ENCODE results near the gene PIGS. TPM values are rescaled to one million over a fixed set of nuclear protein-coding genes. Genes with fewer than 3 reads are reported as not detected.

PIGS gene
- total and polyA plus RNA-seq, 2 of the 13 experiments (the other 11 are each of a cell fraction or from before 2014, with no cell fraction given), result 31.7 to 42.6 TPM

DNA sequence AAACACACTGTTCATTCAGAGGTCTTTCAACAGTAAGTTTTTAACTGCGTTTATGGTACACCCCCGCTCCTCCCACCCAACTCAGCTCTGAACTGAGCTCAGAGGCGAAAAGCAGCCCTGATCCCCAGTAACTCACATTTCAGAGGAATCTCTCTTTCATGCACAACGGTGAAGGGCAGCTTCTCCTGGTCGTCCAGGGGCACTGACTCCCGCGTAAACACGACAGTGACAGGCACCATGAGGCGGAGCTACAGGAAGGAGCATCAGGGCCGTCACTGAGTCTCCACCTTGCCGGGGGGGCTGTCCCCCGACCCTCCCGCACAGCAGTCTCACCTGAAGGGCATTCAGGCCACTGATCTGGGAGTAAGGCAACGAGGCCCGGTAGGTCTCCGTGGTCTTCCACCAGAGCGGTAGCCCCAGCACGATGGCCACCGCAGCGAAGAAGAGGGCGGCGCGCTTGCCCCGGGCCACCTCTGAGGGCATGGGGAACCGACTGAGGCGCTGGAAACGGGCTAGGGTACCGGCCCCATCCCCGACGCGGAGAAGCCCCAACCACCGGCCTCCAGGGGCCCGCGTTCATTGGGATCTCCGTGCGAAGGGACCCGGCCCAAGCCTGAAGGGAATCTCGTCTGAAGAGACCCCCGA lies 486 bp downstream of the PIGS start:
- ATAC-seq (peak; percentile 66), DNase-seq (ENCODE audit: low spot score) (peak; percentile 47), FAIRE-seq (peak; percentile 30)
- peak overlapping the region; percentile 89 for H3K4me2 ChIP-seq (ENCODE audit: low read depth, low read length)
- no peak overlapping the region for H2AFZ ChIP-seq (ENCODE audit: low read length)
- H3K4me3 ChIP-seq (replicated peaks in 1 of 3; ENCODE audit: insufficient read depth in 1 of 3, low read depth in 2 of 3, low read length in 3 of 3), result peak overlapping the region; percentile 85 to 95 (median 92)
- WGBS (ENCODE audit: low lambda C conversion rate), result 2% methylated on average over 9 of the region's 39 CpGs
- H3K79me2 ChIP-seq (ENCODE audit: insufficient read depth, low read length), result peaks cover 18% of the 10 kb centered on the region
- H3K9me3 ChIP-seq (ENCODE audit: low read length), result no peaks in the 10 kb centered on the region
- POLR2A ChIA-PET, result interaction anchor here (0.5 to 1.9 kb wide), 14 partner anchors 8 to 164 kb away, joined by 3 to 9 read pairs (median 3); partner anchors contain the start of genes BLTP2, RPL23A, SLC46A1 and UNC119
- H4K20me1 ChIP-seq (ENCODE audit: insufficient read depth, low read length), result no peaks in the 10 kb centered on the region
- peak overlapping the region; percentile 72 for H3K9ac ChIP-seq (ENCODE audit: insufficient read depth, low read depth, low read length)
- peak overlapping the region; percentile 67 for H3K27ac ChIP-seq (ENCODE audit: extremely low read length, insufficient read depth, low read length)
- peaks cover 0 to 11% of the 10 kb centered on the region in 2 experiments; a peak in 4 of 5 replicates for H3K36me3 ChIP-seq (replicated peaks in 1 of 2; ENCODE audit: control insufficient read depth in 1 of 2, insufficient read depth in 2 of 2, low read length in 2 of 2)
- no peaks in the 10 kb centered on the region for H3K27me3 ChIP-seq (ENCODE audit: control insufficient read depth in 1 of 2, insufficient read depth in 2 of 2, low read length in 2 of 2)
- in situ Hi-C loops (cut with HindIII; ENCODE audit: extremely low pct_ligation_motif_present, low pct_unique_long_range_greater_than_20kb), result loop anchor here (5.0 kb wide), 1 partner anchor 51 kb away; no protein-coding TSS in a partner anchor
- intact Hi-C loops (cut with micrococcal nuclease; ENCODE audit: unreplicated experiment), result no loop called here
- H3K4me1 ChIP-seq (ENCODE audit: insufficient read depth, low read length), result peaks cover 51% of the 10 kb centered on the region
- CTCF ChIA-PET (ENCODE audit: low intra/inter-chr PET ratio, low total read pairs), result no interaction called here
- BruUV-seq (replicated peaks), result no TSS peak
- TF ChIP-seq CCDC6 (CRISPR knock-in tag; IDR thresholded peaks at IDR 0.05) (no peak), ZNF768 (CRISPR knock-in tag; IDR thresholded peaks at IDR 0.05) (peak; percentile 30; the same call in 1 of the 2 replicates), FOXM1 (CRISPR knock-in tag; IDR thresholded peaks at IDR 0.05) (no peak), GABPA (IDR thresholded peaks at IDR 0.05; ENCODE audit: low read depth, low read length) (no peak), GABPA (CRISPR knock-in tag; IDR thresholded peaks at IDR 0.05; ENCODE audit: low read depth) (no peak), ZNF34 (CRISPR knock-in tag; IDR thresholded peaks at IDR 0.05; ENCODE audit: borderline replicate concordance) (no peak), ZNF703 (CRISPR knock-in tag; IDR thresholded peaks at IDR 0.05; ENCODE audit: borderline replicate concordance) (no peak), CEBPG (CRISPR knock-in tag; IDR thresholded peaks at IDR 0.05) (no peak), SMARCE1 (IDR thresholded peaks at IDR 0.05; ENCODE audit: borderline replicate concordance) (no peak), TOPORS (CRISPR knock-in tag; IDR thresholded peaks at IDR 0.05) (no peak), ZNF232 (CRISPR knock-in tag; IDR thresholded peaks at IDR 0.05; ENCODE audit: borderline replicate concordance) (0 out of 2 replicates have a peak, but pooled peaks have one; percentile 14), SALL1 (CRISPR knock-in tag; IDR thresholded peaks at IDR 0.05) (0 out of 2 replicates have a peak, but pooled peaks have one; percentile 11), FOXA3 (CRISPR knock-in tag; IDR thresholded peaks at IDR 0.05) (peak; percentile 22; the same call in 1 of the 2 replicates), ZNF605 (CRISPR knock-in tag; IDR thresholded peaks at IDR 0.05) (no peak), ZFP41 (CRISPR knock-in tag; IDR thresholded peaks at IDR 0.05; ENCODE audit: borderline replicate concordance) (no peak), ZNF432 (CRISPR knock-in tag; IDR thresholded peaks at IDR 0.05; ENCODE audit: borderline replicate concordance) (no peak), FOXK1 (CRISPR knock-in tag; IDR thresholded peaks at IDR 0.05; ENCODE audit: borderline replicate concordance, low read depth) (0 out of 2 replicates have a peak, but pooled peaks have one; percentile 18), ZBTB42 (CRISPR knock-in tag; IDR thresholded peaks at IDR 0.05) (no peak), XBP1 (CRISPR knock-in tag; IDR thresholded peaks at IDR 0.05) (no peak)
- TF ChIP-seq, protein P1, sequence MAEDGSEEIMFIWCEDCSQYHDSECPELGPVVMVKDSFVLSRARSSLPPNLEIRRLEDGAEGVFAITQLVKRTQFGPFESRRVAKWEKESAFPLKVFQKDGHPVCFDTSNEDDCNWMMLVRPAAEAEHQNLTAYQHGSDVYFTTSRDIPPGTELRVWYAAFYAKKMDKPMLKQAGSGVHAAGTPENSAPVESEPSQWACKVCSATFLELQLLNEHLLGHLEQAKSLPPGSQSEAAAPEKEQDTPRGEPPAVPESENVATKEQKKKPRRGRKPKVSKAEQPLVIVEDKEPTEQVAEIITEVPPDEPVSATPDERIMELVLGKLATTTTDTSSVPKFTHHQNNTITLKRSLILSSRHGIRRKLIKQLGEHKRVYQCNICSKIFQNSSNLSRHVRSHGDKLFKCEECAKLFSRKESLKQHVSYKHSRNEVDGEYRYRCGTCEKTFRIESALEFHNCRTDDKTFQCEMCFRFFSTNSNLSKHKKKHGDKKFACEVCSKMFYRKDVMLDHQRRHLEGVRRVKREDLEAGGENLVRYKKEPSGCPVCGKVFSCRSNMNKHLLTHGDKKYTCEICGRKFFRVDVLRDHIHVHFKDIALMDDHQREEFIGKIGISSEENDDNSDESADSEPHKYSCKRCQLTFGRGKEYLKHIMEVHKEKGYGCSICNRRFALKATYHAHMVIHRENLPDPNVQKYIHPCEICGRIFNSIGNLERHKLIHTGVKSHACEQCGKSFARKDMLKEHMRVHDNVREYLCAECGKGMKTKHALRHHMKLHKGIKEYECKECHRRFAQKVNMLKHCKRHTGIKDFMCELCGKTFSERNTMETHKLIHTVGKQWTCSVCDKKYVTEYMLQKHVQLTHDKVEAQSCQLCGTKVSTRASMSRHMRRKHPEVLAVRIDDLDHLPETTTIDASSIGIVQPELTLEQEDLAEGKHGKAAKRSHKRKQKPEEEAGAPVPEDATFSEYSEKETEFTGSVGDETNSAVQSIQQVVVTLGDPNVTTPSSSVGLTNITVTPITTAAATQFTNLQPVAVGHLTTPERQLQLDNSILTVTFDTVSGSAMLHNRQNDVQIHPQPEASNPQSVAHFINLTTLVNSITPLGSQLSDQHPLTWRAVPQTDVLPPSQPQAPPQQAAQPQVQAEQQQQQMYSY (CRISPR knock-in tag; IDR thresholded peaks at IDR 0.05), result no peak
- TF ChIP-seq, protein P2, sequence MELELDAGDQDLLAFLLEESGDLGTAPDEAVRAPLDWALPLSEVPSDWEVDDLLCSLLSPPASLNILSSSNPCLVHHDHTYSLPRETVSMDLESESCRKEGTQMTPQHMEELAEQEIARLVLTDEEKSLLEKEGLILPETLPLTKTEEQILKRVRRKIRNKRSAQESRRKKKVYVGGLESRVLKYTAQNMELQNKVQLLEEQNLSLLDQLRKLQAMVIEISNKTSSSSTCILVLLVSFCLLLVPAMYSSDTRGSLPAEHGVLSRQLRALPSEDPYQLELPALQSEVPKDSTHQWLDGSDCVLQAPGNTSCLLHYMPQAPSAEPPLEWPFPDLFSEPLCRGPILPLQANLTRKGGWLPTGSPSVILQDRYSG (CRISPR knock-in tag; IDR thresholded peaks at IDR 0.05), result no peak
